ENCODE measurements around the gene SDK1.

- TF ChIP-seq CTCF (conservative IDR thresholded peaks at IDR 0.05; ENCODE audit: low read depth in 2 of 2), result no peak
- TF ChIP-seq ZNF114 (CRISPR knock-in tag; IDR thresholded peaks at IDR 0.05), result no peak
- no peak for TF ChIP-seq EZH2 (IDR thresholded peaks at IDR 0.05; ENCODE audit: low read depth, unreplicated experiment)
- no peak for TF ChIP-seq POLR2AphosphoS5 (IDR thresholded peaks at IDR 0.05; ENCODE audit: low read depth)
- TF ChIP-seq CREB1 (CRISPR knock-in tag; IDR thresholded peaks at IDR 0.05; ENCODE audit: low read depth), result no peak
- TF ChIP-seq NANOG (IDR thresholded peaks at IDR 0.05; ENCODE audit: borderline replicate concordance), result no peak
- TF ChIP-seq ETS1 (IDR thresholded peaks at IDR 0.05), result no peak
- TF ChIP-seq JUNB (IDR thresholded peaks at IDR 0.05; ENCODE audit: unreplicated experiment), result no peak
- TF ChIP-seq EZH2phosphoT487 (IDR thresholded peaks at IDR 0.05; ENCODE audit: unreplicated experiment), result no peak
- TF ChIP-seq REST (IDR thresholded peaks at IDR 0.05; ENCODE audit: unreplicated experiment), result no peak
- no peak for TF ChIP-seq ZNF462 (CRISPR knock-in tag; IDR thresholded peaks at IDR 0.05)
- no peak for TF ChIP-seq ZNF331 (CRISPR knock-in tag; IDR thresholded peaks at IDR 0.05; ENCODE audit: low read depth)
- no peak for TF ChIP-seq STAT1 (IDR thresholded peaks at IDR 0.05; ENCODE audit: unreplicated experiment)
Observed at GRCh38 chr7:3795141-3795540, 494.1 kb downstream of the SDK1 start.

Measured in GM23338 (cell line).